Middle frontal gyrus (tissue), 1 donor: ENCODE results near the gene TANGO6.
"Not testable (repeated sequence)": the region's sequence is repeated elsewhere in the genome, so short reads cannot be mapped to it uniquely, and the experiment has no call there.

Source experiments
- DNase-seq: peaks from one replicate; pipeline ENCODE4 v3.0.0-alpha.2; 2015; ENCODE audit warnings: low spot score; ENCODE audit errors: extremely low spot score

TANGO6 gene

GRCh38 chr16:68960910-68961309 is 117.6 kb downstream of the TANGO6 start:
- no peak for DNase-seq

- DNase-seq, result no peak
Observed at GRCh38 chr16:68961778-68962402, 118.6 kb downstream of the TANGO6 start.

- no peak for DNase-seq
Observed at GRCh38 chr16:68969338-68969737, 126.0 kb downstream of the TANGO6 start.

- DNase-seq, result no peak
Observed at GRCh38 chr16:68972013-68972412, 128.7 kb downstream of the TANGO6 start.

GRCh38 chr16:68972720-68973119 is 129.4 kb downstream of the TANGO6 start:
- DNase-seq, result no peak

GRCh38 chr16:68973611-68974120 is 130.3 kb downstream of the TANGO6 start:
- no peak for DNase-seq

GRCh38 chr16:68978303-68978954 is 135.1 kb downstream of the TANGO6 start:
- DNase-seq, result no peak

GRCh38 chr16:68980695-68981315 is 137.5 kb downstream of the TANGO6 start:
- no peak for DNase-seq

GRCh38 chr16:68981971-68982370 is 138.6 kb downstream of the TANGO6 start:
- no peak for DNase-seq

GRCh38 chr16:68984467-68984866 is 141.1 kb downstream of the TANGO6 start:
- no peak for DNase-seq

GRCh38 chr16:68985268-68985667 is 141.9 kb downstream of the TANGO6 start:
- no peak for DNase-seq

GRCh38 chr16:68985855-68986254 is 142.5 kb downstream of the TANGO6 start:
- DNase-seq, result no peak

GRCh38 chr16:68987734-68988457 is 144.6 kb downstream of the TANGO6 start:
- DNase-seq, result no peak

GRCh38 chr16:68990172-68990845 is 147.0 kb downstream of the TANGO6 start:
- not testable (repeated sequence) for DNase-seq

GRCh38 chr16:68991075-68991474 is 147.7 kb downstream of the TANGO6 start:
- DNase-seq, result no peak

GRCh38 chr16:68992521-68992920 is 149.2 kb downstream of the TANGO6 start:
- no peak for DNase-seq

- DNase-seq, result no peak
Observed at GRCh38 chr16:68993456-68993855, 150.1 kb downstream of the TANGO6 start.

- DNase-seq, result no peak
Observed at GRCh38 chr16:68993885-68994284, 150.6 kb downstream of the TANGO6 start.

GRCh38 chr16:68994324-68994723 is 151.0 kb downstream of the TANGO6 start:
- DNase-seq, result no peak

- DNase-seq, result no peak
Observed at GRCh38 chr16:68995011-68995504, 151.7 kb downstream of the TANGO6 start.

- DNase-seq, result no peak
Observed at GRCh38 chr16:68997564-68997963, 154.2 kb downstream of the TANGO6 start.
